HL-60 (cell line): ENCODE measurements around the gene PTPRG.

ENCODE experiments used
- GABPA ChIP-seq: IDR thresholded peaks from 2 replicates; pipeline ENCODE4 v1.6.1; 2012; ENCODE audit warnings: low read depth
- POLR2AphosphoS5 ChIP-seq: IDR thresholded peaks from 2 replicates; pipeline ENCODE4 v1.6.1; 2012; ENCODE audit warnings: low read depth
- TF ChIP-seq, protein P1 (sequence below): IDR thresholded peaks from one replicate; pipeline ENCODE4 v1.5.1; 2011; ENCODE audit warnings: low read length, control low read depth, inconsistent platforms; ENCODE audit not compliant: insufficient read depth

DNA sequence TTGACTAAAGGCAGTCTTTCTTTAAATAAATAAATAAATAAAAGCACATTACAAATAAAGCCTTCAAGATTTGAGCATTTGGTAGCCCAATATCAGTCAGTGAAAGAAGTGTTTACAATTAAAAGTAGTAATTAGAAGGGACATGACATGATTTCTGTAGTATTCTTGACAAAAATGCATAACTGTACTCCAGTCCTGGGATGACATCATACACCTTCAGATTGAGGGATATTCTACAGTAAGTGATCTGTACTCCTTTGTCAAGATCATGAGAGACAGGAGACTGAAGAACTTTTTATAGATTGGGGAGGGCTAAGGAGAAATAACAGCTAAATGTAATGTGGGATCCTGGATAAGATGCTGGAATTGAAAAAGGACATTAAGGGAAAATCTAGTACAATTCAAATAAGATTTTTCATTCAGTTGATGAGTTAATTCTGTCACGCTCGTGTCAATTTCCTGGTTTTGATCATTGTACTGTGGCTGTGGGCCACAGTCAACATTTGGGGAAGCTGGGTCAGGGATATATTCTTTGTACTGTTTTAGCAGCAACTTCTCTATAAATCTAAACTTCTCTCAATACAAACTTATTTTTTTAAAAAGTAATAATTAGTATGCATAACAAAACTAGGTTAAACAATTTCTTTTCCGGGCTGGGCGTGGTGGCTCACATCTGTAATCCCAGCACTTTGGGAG lies 314.8 kb downstream of the PTPRG start:
- TF ChIP-seq, protein P1, sequence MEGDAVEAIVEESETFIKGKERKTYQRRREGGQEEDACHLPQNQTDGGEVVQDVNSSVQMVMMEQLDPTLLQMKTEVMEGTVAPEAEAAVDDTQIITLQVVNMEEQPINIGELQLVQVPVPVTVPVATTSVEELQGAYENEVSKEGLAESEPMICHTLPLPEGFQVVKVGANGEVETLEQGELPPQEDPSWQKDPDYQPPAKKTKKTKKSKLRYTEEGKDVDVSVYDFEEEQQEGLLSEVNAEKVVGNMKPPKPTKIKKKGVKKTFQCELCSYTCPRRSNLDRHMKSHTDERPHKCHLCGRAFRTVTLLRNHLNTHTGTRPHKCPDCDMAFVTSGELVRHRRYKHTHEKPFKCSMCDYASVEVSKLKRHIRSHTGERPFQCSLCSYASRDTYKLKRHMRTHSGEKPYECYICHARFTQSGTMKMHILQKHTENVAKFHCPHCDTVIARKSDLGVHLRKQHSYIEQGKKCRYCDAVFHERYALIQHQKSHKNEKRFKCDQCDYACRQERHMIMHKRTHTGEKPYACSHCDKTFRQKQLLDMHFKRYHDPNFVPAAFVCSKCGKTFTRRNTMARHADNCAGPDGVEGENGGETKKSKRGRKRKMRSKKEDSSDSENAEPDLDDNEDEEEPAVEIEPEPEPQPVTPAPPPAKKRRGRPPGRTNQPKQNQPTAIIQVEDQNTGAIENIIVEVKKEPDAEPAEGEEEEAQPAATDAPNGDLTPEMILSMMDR, result no peak
- TF ChIP-seq GABPA (no peak), POLR2AphosphoS5 (no peak)
